CD14-positive monocyte (primary cell): ENCODE data around the gene TNFRSF25. TPM values are rescaled to one million over a fixed set of nuclear protein-coding genes. Genes with fewer than 3 reads are reported as not detected.

ENCODE experiments used
- DNase-seq, 3 donors: peaks; one replicate each; pipeline ENCODE4 v3.0.0-alpha.2; 2011 to 2022
- H2AFZ ChIP-seq: 2 replicates; pipeline ENCODE4 v1.6.0; 2012; ENCODE audit warnings: mild to moderate bottlenecking, low read depth, low read length, inconsistent platforms; ENCODE audit not compliant: insufficient read depth, poor library complexity, severe bottlenecking
- H3K27ac ChIP-seq, 2 donors: 1 replicate in 1 of 2; 2 replicates in 1 of 2; pipeline ENCODE4 v1.5.1; 2012 to 2013; ENCODE audit warnings: low read length in 2 of 2, control low read depth in 1 of 2, inconsistent platforms in 1 of 2, low read depth in 1 of 2, mild to moderate bottlenecking in 1 of 2
- H3K27me3 ChIP-seq, 2 donors: one replicate each; pipeline versions ENCODE4 v1.6.0 to v1.6.1; 2011 to 2013; ENCODE audit warnings: low read length in 2 of 2; ENCODE audit not compliant: control insufficient read depth in 2 of 2, insufficient read depth in 2 of 2
- H3K36me3 ChIP-seq, 2 donors: replicated peaks in 1 of 2; 1 replicate in 1 of 2; 2 replicates in 1 of 2; pipeline versions ENCODE4 v1.5.1 to v1.6.1; 2012 to 2013; ENCODE audit warnings: low read length in 2 of 2, control low read depth in 1 of 2, inconsistent platforms in 1 of 2, mild to moderate bottlenecking in 1 of 2; ENCODE audit not compliant: insufficient read depth in 2 of 2, control insufficient read depth in 1 of 2
- H3K4me1 ChIP-seq, 2 donors: 1 replicate in 1 of 2; 2 replicates in 1 of 2; pipeline versions ENCODE4 v1.5.1 to v1.6.1; 2012 to 2013; ENCODE audit warnings: low read length in 2 of 2, control low read depth in 1 of 2, inconsistent platforms in 1 of 2, mild to moderate bottlenecking in 1 of 2, moderate library complexity in 1 of 2; ENCODE audit not compliant: insufficient read depth in 2 of 2, control insufficient read depth in 1 of 2
- H3K4me2 ChIP-seq: replicated peaks from 2 replicates; pipeline ENCODE3; 2012; ENCODE audit warnings: low read length, moderate library complexity, mild to moderate bottlenecking; ENCODE audit not compliant: poor library complexity, severe bottlenecking; ENCODE audit errors: extremely low read depth
- H3K4me3 ChIP-seq, 3 experiments: fragments of 200-600 bp in 1 of 3; sonication (generic) in 1 of 3; replicated peaks in 1 of 3; 1 replicate in 2 of 3; 2 replicates in 1 of 3; pipeline ENCODE4 v1.5.1; 2011 to 2013; ENCODE audit warnings: low read length in 3 of 3, mild to moderate bottlenecking in 3 of 3, control low read depth in 2 of 3, low read depth in 2 of 3, inconsistent platforms in 1 of 3, moderate library complexity in 1 of 3
- H3K79me2 ChIP-seq: 2 replicates; pipeline ENCODE4 v1.6.0; 2012; ENCODE audit warnings: mild to moderate bottlenecking, control low read depth, inconsistent platforms, low read length, moderate library complexity; ENCODE audit not compliant: insufficient read depth
- H3K9ac ChIP-seq: 2 replicates; pipeline ENCODE4 v1.6.0; 2017; ENCODE audit warnings: low read length, mild to moderate bottlenecking; ENCODE audit not compliant: insufficient read depth, poor library complexity, severe bottlenecking
- H3K9me3 ChIP-seq, 2 donors: replicated peaks in 1 of 2; 1 replicate in 1 of 2; 2 replicates in 1 of 2; pipeline versions ENCODE4 v1.5.1 to v1.6.1; 2012 to 2013; ENCODE audit warnings: low read length in 2 of 2, control low read depth in 1 of 2; ENCODE audit not compliant: control insufficient read depth in 1 of 2, insufficient read depth in 1 of 2
- H4K20me1 ChIP-seq: 2 replicates; pipeline ENCODE4 v1.6.0; 2012; ENCODE audit warnings: mild to moderate bottlenecking, low read length, control low read depth, moderate library complexity; ENCODE audit not compliant: insufficient read depth
- H3K27ac Mint-ChIP-seq, 7 donors: one replicate each; pipeline ENCODE4 v1.8.0; 2020; ENCODE audit warnings: mild to moderate bottlenecking in 7 of 7, mixed read lengths in 7 of 7, moderate library complexity in 6 of 7, inconsistent platforms in 2 of 7
- H3K27me3 Mint-ChIP-seq, 3 donors: one replicate each; pipeline ENCODE4 v1.8.0; 2021 to 2022; ENCODE audit warnings: low read depth in 3 of 3, mild to moderate bottlenecking in 3 of 3, mixed read lengths in 3 of 3, moderate library complexity in 3 of 3, inconsistent platforms in 1 of 3
- H3K36me3 Mint-ChIP-seq, 2 donors: one replicate each; pipeline ENCODE4 v1.8.0; 2020; ENCODE audit warnings: mixed read lengths in 2 of 2, inconsistent platforms in 1 of 2, mild to moderate bottlenecking in 1 of 2
- H3K4me1 Mint-ChIP-seq: one replicate; pipeline ENCODE4 v1.8.0; 2020; ENCODE audit warnings: mild to moderate bottlenecking, mixed read lengths
- H3K4me3 Mint-ChIP-seq, 2 donors: one replicate each; pipeline ENCODE4 v1.8.0; 2020; ENCODE audit warnings: mild to moderate bottlenecking in 2 of 2, mixed read lengths in 2 of 2, moderate library complexity in 1 of 2
- H3K9me3 Mint-ChIP-seq, 7 donors: one replicate each; pipeline ENCODE4 v1.8.0; 2020 to 2022; ENCODE audit warnings: mixed read lengths in 7 of 7, mild to moderate bottlenecking in 6 of 7, moderate library complexity in 6 of 7, inconsistent platforms in 2 of 7
- CTCF ChIP-seq: fragments of 200-600 bp; IDR thresholded peaks from one replicate; pipeline ENCODE4 v1.8.0; 2022; ENCODE audit warnings: antibody characterized with exemption, mild to moderate bottlenecking
- WGBS: methylation state at CpG from one replicate; pipeline ENCODE4 v1.1.5; 2013; ENCODE audit warnings: missing lambda C conversion rate; ENCODE audit not compliant: insufficient coverage; 5-methylcytosine and 5-hydroxymethylcytosine counted together
- intact Hi-C, 2 donors: fragments of 100-400 bp; cut with micrococcal nuclease; formaldehyde crosslinking; loops; one replicate each; pipeline versions ENCODE4 v1.15.0 to v1.15.1; 2023
- polyA plus RNA-seq, 3 donors: library from polyadenylated mRNA; depleted of rRNA in 1 of 3; unstranded in 2 of 3; stranded (reverse) in 1 of 3; fragments of 300-500 nt in 2 of 3; fragments of >200 nt in 1 of 3; fragmentation: Illumina TruSeq in 2 of 3; gene quantifications; 1 replicate in 2 of 3; 2 replicates in 1 of 3; pipeline ENCODE4 v1.2.3, GENCODE V29; 2012 to 2021

The TNFRSF25 gene
- polyA plus RNA-seq, 3 donors, result 0.33 to 3.0 (median 0.48) TPM

GRCh38 chr1:6500544-6501278 is 34.7 kb upstream of the TNFRSF25 start:
- Histone ChIP-seq H3K79me2 (no peaks in the 10 kb centered on the region), H3K27ac (no peak overlapping the region), H3K27me3 (peaks cover 7 to 29% of the 10 kb centered on the region in 2 donors), H2AFZ (no peak overlapping the region), H3K4me3 (no peak overlapping the region), H3K9ac (no peak overlapping the region), H4K20me1 (no peaks in the 10 kb centered on the region), H3K4me2 (no peak overlapping the region), H3K9me3 (peaks cover 0 to 4% of the 10 kb centered on the region in 2 donors), H3K36me3 (no peaks in the 10 kb centered on the region), H3K4me1 (no peaks in the 10 kb centered on the region)
- H3K36me3 Mint-ChIP-seq, result peaks cover 0 to 3% of the 10 kb centered on the region in 2 donors
- intact Hi-C loops, result no loop called here
- no peak for DNase-seq
- peaks cover 37 to 38% (median 38%) of the 10 kb centered on the region in 3 donors for H3K27me3 Mint-ChIP-seq
- H3K4me3 Mint-ChIP-seq, result peak overlapping the region in 1 of 2 donors; percentile 9
- H3K4me1 Mint-ChIP-seq, result peaks cover 6% of the 10 kb centered on the region
- WGBS, result 93% methylated on average over 26 of the region's 27 CpGs
- TF ChIP-seq CTCF, result no peak
- peaks cover 0 to 6% (median 2%) of the 10 kb centered on the region in 7 donors for H3K9me3 Mint-ChIP-seq
- peak overlapping the region in 1 of 7 donors; percentile 63 for H3K27ac Mint-ChIP-seq

GRCh38 chr1:6499296-6499695 is 33.3 kb upstream of the TNFRSF25 start:
- Histone ChIP-seq H3K9ac (no peak overlapping the region), H4K20me1 (no peaks in the 10 kb centered on the region), H3K27ac (no peak overlapping the region), H3K27me3 (peaks cover 7 to 39% of the 10 kb centered on the region in 2 donors), H3K4me1 (no peaks in the 10 kb centered on the region), H3K9me3 (peaks cover 0 to 4% of the 10 kb centered on the region in 2 donors), H3K79me2 (no peaks in the 10 kb centered on the region), H3K4me2 (no peak overlapping the region), H2AFZ (no peak overlapping the region), H3K36me3 (no peaks in the 10 kb centered on the region), H3K4me3 (no peak overlapping the region)
- Mint-ChIP-seq H3K36me3 (peaks cover 0 to 3% of the 10 kb centered on the region in 2 donors), H3K27me3 (peaks cover 44 to 51% (median 46%) of the 10 kb centered on the region in 3 donors), H3K27ac (no peak overlapping the region), H3K4me1 (peaks cover 6% of the 10 kb centered on the region), H3K9me3 (peaks cover 0 to 6% (median 2%) of the 10 kb centered on the region in 7 donors), H3K4me3 (no peak overlapping the region)
- no peak for TF ChIP-seq CTCF
- no peak for DNase-seq
- intact Hi-C loops, result no loop called here
- WGBS, result 80% methylated on average over 1 of the region's 4 CpGs
